SK-N-SH (cell line): ENCODE results near the gene TMEM170B.
A peak's percentile ranks its signal among the peaks of the same experiment; 100 is the strongest.

Source experiments
- ELF1 ChIP-seq: IDR thresholded peaks from 2 replicates; pipeline ENCODE4 v1.4.0; 2012
- TCF12 ChIP-seq: IDR thresholded peaks from 2 replicates; pipeline ENCODE4 v1.4.0; 2012
- TF ChIP-seq, protein P1 (sequence below): IDR thresholded peaks from 2 replicates; pipeline ENCODE4 v1.4.0; 2012; ENCODE audit warnings: low read depth

DNA sequence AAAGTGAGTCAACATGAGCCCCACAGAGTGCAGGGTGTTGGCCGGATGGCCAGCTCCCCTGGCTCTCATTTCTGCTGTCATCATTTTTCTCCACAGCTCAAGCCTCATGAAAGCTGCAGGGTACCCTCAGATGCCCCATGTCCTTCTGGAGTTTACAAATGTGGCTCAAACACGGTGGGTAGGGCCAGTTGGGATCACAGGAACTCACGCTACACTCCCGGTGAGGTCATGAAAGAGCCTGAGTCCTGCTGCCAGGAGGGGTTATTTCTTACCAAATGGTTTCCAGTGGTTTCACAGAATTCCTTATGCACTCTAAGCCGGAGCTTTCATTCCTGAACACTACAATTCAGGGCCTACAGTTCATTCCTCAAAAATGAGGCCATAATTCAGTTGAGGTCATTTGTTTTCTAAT, 78.7 kb downstream of the TMEM170B start:
- TF ChIP-seq ELF1 (no peak), TCF12 (peak; percentile 39; the same call in 1 of the 2 replicates)
- TF ChIP-seq, protein P1, sequence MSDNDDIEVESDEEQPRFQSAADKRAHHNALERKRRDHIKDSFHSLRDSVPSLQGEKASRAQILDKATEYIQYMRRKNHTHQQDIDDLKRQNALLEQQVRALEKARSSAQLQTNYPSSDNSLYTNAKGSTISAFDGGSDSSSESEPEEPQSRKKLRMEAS: no peak
